Right lung (tissue), 5 donors: ENCODE data around the gene WFDC13. TPM values are rescaled to one million over a fixed set of nuclear protein-coding genes. Genes with fewer than 3 reads are reported as not detected.

Experiments
- polyA plus RNA-seq, 5 donors: library from polyadenylated mRNA; unstranded; fragments of 120-200 nt; gene quantifications; one replicate each; pipeline versions ENCODE4 v1.2.1 to v1.2.3, GENCODE V29; 2013; ENCODE audit warnings: inconsistent platforms in 1 of 5, low replicate concordance in 1 of 5; ENCODE audit not compliant: insufficient read length in 5 of 5, insufficient read depth in 1 of 5

WFDC13 gene
- polyA plus RNA-seq, 5 donors, result not detected

Other genes starting within 250 kb of the WFDC13 start
- gene WFDC2, start 232.3 kb upstream of the WFDC13 start, polyA plus RNA-seq, result 10 to 100 TPM; 22.1 to 48.6 (median 30.0) TPM
- not detected for gene SPINT3, start 186.4 kb upstream of the WFDC13 start, polyA plus RNA-seq
- gene WFDC6, start 162.6 kb upstream of the WFDC13 start, polyA plus RNA-seq, result under 1 TPM in 2 of 5 donors, not detected in 3; 0.19 to 0.40 TPM
- gene EPPIN, start 154.6 kb upstream of the WFDC13 start, polyA plus RNA-seq, result under 1 TPM; 0.13 to 0.26 (median 0.18) TPM
- under 1 TPM in 1 of 5 donors, not detected in 4; 0.12 TPM for gene WFDC8, start 122.8 kb upstream of the WFDC13 start, polyA plus RNA-seq
- gene WFDC10A, start 72.3 kb upstream of the WFDC13 start, polyA plus RNA-seq, result not detected
- not detected for gene WFDC9, start 70.8 kb upstream of the WFDC13 start, polyA plus RNA-seq
- gene WFDC11, start 31.8 kb upstream of the WFDC13 start, polyA plus RNA-seq, result not detected
- gene WFDC10B, start 3.0 kb downstream of the WFDC13 start, polyA plus RNA-seq, result not detected
- not detected for gene SPINT4, start 20.3 kb downstream of the WFDC13 start, polyA plus RNA-seq
- gene WFDC3, start 89.8 kb downstream of the WFDC13 start, polyA plus RNA-seq, result 1 to 10 TPM in 2 of 5 donors, under 1 TPM in 3; 0.20 to 1.3 (median 0.71) TPM
- 10 to 100 TPM; 26.4 to 36.0 (median 28.9) TPM for gene DNTTIP1, start 89.9 kb downstream of the WFDC13 start, polyA plus RNA-seq
- 100 to 1,000 TPM in 1 of 5 donors, 10 to 100 TPM in 4; 43.4 to 104 (median 68.6) TPM for gene UBE2C, start 110.6 kb downstream of the WFDC13 start, polyA plus RNA-seq
- 100 to 1,000 TPM in 1 of 5 donors, 1 to 10 TPM in 2, under 1 TPM in 2; 0.29 to 321 (median 3.0) TPM for gene TNNC2, start 125.3 kb downstream of the WFDC13 start, polyA plus RNA-seq
- gene SNX21, start 131.8 kb downstream of the WFDC13 start, polyA plus RNA-seq, result 10 to 100 TPM; 13.0 to 22.5 (median 17.7) TPM
- gene ACOT8, start 155.4 kb downstream of the WFDC13 start, polyA plus RNA-seq, result 10 to 100 TPM; 19.2 to 28.4 (median 22.0) TPM
- gene ZSWIM3, start 155.6 kb downstream of the WFDC13 start, polyA plus RNA-seq, result 1 to 10 TPM; 5.0 to 5.9 (median 5.4) TPM
- 10 to 100 TPM; 12.0 to 15.5 (median 14.3) TPM for gene ZSWIM1, start 179.2 kb downstream of the WFDC13 start, polyA plus RNA-seq
- 1 to 10 TPM; 1.3 to 3.6 (median 3.4) TPM for gene SPATA25, start 185.6 kb downstream of the WFDC13 start, polyA plus RNA-seq
- gene NEURL2, start 189.2 kb downstream of the WFDC13 start, polyA plus RNA-seq, result 1 to 10 TPM; 3.4 to 5.2 (median 4.2) TPM
- gene CTSA, start 189.3 kb downstream of the WFDC13 start, polyA plus RNA-seq, result 10 to 100 TPM; 69.0 to 75.0 (median 72.0) TPM
- 10 to 100 TPM; 36.4 to 72.4 (median 44.1) TPM for gene PLTP, start 210.1 kb downstream of the WFDC13 start, polyA plus RNA-seq
- gene PCIF1, start 232.6 kb downstream of the WFDC13 start, polyA plus RNA-seq, result 10 to 100 TPM; 35.5 to 51.2 (median 44.2) TPM